HPDE6-E6E7 (cell line): ENCODE results near the gene FEN1.

Experiments
- DNase-seq: peaks from one replicate; pipeline ENCODE4 v3.0.0; 2011; ENCODE audit warnings: missing footprints; ENCODE audit errors: extremely low spot score

Gene FEN1, protein sequence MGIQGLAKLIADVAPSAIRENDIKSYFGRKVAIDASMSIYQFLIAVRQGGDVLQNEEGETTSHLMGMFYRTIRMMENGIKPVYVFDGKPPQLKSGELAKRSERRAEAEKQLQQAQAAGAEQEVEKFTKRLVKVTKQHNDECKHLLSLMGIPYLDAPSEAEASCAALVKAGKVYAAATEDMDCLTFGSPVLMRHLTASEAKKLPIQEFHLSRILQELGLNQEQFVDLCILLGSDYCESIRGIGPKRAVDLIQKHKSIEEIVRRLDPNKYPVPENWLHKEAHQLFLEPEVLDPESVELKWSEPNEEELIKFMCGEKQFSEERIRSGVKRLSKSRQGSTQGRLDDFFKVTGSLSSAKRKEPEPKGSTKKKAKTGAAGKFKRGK

DNA sequence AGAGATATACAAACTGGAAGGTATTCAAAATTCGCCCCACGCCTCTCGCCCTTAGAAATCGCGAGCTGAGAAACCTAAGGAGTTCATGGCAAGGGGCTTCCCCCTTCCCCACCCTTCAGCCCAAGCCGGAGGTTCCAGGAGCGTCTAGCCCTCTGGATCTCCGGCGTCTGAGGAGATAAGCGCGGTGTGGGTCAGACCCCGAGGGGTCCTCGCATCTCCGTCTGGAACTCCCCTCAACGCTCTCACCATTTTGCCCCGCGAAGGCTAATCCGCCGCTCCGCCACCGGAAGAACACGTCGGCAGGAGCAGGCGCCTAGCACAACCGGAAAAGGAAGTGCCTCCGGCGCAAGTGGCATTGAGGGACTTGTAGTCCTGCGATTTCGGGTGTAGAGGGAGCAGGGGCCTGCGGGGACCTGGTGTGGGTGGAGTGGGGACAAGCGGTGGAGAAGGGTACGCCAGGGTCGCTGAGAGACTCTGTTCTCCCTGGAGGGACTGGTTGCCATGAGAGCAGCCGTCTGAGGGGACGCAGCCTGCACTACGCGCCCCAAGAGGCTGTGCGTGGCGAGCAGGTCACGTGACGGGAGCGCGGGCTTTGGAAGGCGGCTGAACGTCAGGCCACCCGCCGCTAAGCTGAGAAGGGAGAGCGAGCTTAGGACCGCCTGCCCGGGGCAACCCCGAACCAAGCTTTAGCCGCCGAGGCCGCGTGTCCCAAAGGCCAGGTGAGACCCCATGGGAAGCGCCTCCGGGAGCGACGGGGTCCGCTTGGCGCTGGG is at the start of gene FEN1, which contains the start of gene TMEM258:
FEN1 (plus strand) TSS at position 602 of the 773 bp plus-strand sequence. CDS start 2,451 bp downstream, outside the sequence.
TMEM258 (minus strand) TSS at position 290 of the 773 bp plus-strand sequence; CDS start at position 249, 41 bp downstream.
- DNase-seq, result peak; percentile 90

GRCh38 chr11:61743486-61744095 is 49.1 kb upstream of the FEN1 start:
- DNase-seq, result no peak

- DNase-seq, result no peak
These were observed 48.5 kb upstream of the FEN1 start for GRCh38 chr11:61744181-61744580.

GRCh38 chr11:61744609-61745156 is 48.0 kb upstream of the FEN1 start:
- no peak for DNase-seq

- no peak for DNase-seq
These were observed 46.8 kb upstream of the FEN1 start for GRCh38 chr11:61745781-61746441.

DNA sequence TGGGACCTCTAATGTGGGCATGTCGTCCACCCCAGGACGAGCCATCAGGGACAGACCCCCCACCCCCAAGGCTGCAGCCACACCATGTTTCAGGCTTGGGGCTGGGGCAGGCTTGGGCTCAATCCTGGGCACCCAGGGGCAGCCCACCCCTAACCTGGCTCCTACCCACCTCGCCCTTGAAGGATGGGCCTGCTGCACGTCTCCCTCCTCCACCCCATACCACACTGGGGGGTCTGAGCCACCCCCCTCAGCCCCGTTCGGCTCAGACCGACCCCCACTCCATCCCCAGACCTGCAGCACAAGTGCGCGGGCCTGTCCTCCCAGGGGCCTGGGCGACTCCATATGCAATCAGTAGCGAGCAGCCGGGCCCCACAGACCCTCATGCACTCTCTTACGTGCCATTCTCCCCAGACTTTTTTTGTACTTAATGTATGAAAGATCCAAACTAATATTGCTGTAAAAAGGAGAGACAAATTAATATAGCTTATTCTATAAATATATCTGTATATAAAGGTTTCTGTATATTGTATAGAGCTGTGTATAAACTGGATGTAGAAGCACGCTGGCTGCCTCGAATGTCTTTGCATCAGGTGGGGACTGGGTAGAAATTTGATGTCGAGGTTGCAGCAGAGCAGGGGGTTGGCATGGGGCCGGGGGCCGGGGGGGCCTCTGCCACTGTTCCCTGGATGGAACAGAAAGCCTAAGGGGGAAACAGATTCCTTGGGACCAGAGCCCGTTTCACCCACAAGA is 46.1 kb upstream of the FEN1 start:
- DNase-seq, result no peak

GRCh38 chr11:61747192-61747966 is 45.3 kb upstream of the FEN1 start:
- DNase-seq, result peak; percentile 75

- no peak for DNase-seq
These were observed 44.8 kb upstream of the FEN1 start for GRCh38 chr11:61747967-61748285.

DNA sequence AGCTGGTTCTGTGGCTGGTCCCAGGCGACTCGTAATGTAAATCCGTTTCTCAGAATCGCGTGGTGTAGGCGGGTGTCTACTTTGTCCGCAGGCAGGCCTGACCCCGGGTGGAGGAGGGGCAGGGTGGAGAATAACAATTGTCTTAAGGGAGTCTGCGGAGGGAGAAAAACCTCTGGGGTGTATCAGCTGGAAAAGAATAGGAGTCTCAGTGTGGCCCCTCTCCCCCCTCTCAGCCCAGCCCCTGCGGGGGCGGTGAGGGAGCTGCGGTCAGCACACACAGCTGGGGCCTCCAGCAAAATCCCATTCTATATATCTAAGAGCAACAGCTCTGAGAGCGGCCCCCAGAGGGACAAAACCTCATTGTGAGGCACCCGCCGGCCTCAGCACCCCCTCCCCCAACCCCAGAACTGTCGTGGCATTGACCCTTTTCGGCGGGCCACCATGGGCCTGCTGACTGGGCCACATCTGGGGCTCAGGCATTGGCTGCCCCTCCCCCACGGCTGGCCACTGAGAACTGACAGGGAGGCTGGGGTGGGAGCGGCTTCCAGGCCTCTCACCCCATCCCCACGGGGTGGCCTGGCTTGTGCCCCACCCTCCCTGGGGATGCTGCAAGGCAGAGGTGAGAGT is 43.0 kb upstream of the FEN1 start:
- DNase-seq, result no peak

DNA sequence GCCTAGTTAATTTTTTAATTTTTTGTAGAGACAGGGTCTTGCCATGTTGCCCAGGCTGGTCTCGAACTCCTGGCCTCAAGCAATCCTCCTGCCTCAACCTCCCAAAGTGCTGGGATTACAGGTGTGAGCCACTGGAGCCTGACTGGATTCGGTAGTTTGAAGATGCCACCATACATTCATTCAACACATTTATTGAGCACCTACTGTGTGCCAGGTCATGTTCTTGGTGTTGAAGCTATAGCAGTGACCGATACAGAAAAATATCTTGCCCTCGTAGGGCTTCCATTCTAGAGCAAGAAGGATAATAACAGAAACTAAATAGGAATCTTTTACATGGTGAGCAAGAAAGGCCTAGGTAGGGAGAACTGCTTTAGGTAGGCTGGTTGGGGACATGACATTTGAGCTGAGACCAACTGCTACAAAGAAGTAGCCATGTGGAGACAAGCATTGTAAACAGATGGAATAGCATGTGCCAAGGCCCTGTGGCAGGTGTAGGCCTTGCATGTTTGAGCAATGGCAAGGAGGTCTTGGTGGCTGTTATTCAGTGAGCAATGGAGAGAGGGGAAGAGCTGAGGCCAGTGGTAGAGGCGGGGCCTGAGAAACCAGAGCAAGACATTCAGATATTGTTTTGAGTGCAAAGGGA is 42.0 kb upstream of the FEN1 start:
- DNase-seq, result no peak

DNA sequence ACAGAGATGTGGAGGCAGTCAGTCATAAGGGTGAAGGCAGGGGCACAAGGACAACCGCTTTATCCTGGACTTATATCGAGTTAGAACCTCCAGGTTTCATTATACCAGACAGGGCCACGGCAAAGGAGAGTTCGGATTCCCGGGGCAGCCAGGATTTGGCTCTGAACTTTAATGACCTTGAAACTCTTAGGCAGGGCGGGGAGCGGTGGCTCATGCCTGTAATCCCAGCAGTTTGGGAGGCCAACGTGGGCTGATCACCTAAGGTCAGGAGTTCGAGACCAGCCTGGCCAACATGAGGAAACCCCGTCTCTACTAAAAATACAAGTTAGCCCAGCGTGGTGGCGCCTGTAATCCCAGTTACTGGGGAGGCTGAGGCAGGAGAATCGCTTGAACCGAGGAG is 41.3 kb upstream of the FEN1 start:
- no peak for DNase-seq

- no peak for DNase-seq
These were observed 40.4 kb upstream of the FEN1 start, which contains the start of gene MYRF for GRCh38 chr11:61752117-61752924. Gene MYRF (plus strand): TSS chr11:61752636. CDS start chr11:61752745, 109 bp downstream.

DNA sequence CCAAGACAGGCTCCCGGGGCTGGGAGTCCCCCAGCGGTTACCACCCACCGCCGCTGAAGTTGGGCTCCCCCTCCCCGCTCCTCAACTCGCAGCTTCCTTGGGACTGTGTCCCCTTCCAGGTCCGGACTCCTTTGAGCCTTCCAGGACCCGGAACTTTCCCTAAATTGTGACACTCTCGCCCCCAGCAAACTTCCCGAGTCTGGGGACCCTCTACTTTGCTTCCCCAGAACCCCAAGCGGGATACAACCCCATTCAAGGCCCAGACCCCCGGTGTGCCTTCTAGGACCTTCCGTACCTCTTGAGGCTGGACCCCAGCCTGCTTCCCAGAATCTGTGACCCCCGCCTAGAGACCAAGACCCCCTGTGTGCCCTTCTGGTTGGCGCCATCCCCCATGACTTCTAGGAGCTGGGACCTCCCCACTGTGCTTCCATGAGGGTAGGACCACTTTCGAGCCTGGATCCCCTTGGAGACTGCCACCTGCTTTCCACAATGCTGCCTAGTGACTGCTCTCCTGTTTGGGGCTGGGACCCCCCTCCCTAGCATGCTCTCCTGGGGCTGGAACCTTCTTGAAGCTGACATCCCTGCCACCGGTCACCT is 39.7 kb upstream of the FEN1 start:
- DNase-seq, result no peak

DNA sequence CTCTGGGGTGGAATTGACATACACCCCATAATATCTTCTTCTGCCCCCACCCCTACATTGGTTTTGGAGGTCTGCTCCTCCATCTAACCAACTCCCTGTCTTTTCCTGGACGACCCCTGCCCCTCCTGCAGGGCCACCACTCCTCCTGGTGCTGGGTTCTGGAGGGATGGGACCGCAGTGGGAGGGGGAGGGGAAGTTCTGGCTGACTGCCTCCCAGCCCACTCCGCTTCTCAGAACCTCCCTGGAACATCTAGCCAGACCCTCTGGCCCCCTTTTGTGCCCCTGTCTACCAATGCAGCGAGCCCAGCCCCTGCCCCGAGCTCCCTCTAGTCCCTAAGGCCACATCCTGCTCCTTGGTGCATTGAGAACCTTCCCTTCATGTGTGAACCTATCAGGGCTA is 39.0 kb upstream of the FEN1 start:
- no peak for DNase-seq

GRCh38 chr11:61754534-61755482 is 37.9 kb upstream of the FEN1 start:
- DNase-seq, result no peak

DNA sequence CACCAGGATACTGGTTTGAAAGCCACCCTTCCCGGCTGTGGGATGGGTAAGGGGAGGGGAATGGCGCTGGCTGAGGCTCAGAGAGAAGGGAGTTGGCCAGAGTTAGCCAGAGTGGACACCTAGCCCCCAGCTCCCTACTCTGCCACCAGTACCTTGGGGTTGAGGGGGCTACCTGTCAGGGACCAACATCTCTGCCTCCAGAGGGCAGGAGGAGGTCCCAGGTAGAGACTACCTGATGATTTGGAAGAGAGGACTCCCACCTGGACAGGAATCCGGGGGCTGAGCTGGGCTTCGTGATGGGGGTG is 36.6 kb upstream of the FEN1 start:
- no peak for DNase-seq
